Cardiac fibroblast (primary cell): Measurements from ENCODE around the gene TRAM2.

Experiments used
- DNase-seq, 2 donors: peaks; one replicate each; pipeline versions ENCODE4 v3.0.0 to v3.0.0-alpha.2; 2010; ENCODE audit warnings: low read depth in 2 of 2
- H3K4me3 ChIP-seq, 2 donors: replicated peaks in 1 of 2; 1 replicate in 1 of 2; 2 replicates in 1 of 2; pipeline ENCODE4 v1.5.1; 2011; ENCODE audit warnings: low read depth in 2 of 2, low read length in 2 of 2, mild to moderate bottlenecking in 2 of 2, moderate library complexity in 1 of 2
- TF ChIP-seq, protein P1 (sequence below): IDR thresholded peaks from one replicate; pipeline ENCODE4 v1.5.1; 2011; ENCODE audit warnings: low read depth, mild to moderate bottlenecking, low read length, inconsistent platforms

The TRAM2 gene

DNA sequence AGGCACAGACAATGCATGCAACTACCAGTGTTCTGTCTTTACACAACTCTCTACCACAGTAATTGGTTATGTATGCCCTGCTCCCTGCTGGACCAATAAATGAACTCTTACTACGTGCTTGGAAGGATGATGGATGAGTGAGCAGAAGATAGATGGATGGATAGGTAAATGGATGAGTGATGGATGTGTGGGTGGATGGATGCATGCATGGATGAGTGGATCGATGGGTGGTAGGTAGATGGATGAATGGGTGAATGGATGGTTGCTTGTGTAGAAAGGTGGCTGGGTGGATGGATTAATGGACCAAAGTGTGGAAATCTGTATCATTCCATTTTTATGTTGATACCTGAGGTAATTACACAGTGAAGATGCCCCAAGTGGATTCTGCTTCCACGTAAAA lies 10.1 kb upstream of the TRAM2 start:
- TF ChIP-seq, protein P1, sequence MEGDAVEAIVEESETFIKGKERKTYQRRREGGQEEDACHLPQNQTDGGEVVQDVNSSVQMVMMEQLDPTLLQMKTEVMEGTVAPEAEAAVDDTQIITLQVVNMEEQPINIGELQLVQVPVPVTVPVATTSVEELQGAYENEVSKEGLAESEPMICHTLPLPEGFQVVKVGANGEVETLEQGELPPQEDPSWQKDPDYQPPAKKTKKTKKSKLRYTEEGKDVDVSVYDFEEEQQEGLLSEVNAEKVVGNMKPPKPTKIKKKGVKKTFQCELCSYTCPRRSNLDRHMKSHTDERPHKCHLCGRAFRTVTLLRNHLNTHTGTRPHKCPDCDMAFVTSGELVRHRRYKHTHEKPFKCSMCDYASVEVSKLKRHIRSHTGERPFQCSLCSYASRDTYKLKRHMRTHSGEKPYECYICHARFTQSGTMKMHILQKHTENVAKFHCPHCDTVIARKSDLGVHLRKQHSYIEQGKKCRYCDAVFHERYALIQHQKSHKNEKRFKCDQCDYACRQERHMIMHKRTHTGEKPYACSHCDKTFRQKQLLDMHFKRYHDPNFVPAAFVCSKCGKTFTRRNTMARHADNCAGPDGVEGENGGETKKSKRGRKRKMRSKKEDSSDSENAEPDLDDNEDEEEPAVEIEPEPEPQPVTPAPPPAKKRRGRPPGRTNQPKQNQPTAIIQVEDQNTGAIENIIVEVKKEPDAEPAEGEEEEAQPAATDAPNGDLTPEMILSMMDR = no peak
- no peak for DNase-seq
- no peak overlapping the region for H3K4me3 ChIP-seq

DNA sequence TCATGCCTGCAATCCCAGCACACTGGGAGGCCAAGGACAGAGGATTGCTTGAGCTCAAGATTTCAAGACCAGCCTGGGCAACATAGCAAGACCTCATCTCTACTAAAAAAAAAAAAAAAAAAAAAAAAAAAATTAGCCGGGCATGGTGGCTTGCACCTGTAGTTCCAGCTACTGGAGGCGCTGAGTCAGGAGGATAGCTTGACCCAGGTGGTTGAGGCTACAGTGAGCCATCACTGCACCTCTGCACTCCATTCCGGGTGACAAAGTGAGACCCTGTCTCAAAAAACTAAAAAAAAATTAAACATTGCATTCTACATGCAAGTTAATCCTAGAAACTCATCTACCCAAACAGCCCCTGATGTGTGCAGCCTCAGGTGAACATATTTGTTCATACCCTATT lies 7.3 kb upstream of the TRAM2 start:
- DNase-seq = no peak
- H3K4me3 ChIP-seq = no peak overlapping the region
- TF ChIP-seq, protein P1 = no peak

DNA sequence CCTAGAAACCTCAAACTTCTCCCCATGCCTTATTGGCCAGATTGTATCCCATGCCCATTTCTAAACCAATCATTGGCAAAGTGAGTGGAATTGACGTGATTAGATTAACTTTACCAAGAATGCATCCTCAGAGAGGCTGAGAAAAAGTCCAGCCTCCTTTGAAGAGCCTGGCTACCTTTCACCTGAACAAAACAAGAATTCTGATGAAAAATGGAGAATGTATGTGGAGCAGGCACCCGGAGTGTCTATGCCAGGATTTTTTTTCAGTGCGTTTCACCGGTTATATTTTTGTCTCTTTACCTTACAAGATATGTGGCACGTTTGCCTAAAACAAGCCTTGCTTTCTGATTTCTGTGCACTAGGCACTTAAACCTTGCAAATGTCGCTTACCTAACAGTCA lies 6.1 kb upstream of the TRAM2 start:
- H3K4me3 ChIP-seq = no peak overlapping the region
- TF ChIP-seq, protein P1 = no peak
- no peak for DNase-seq

DNA sequence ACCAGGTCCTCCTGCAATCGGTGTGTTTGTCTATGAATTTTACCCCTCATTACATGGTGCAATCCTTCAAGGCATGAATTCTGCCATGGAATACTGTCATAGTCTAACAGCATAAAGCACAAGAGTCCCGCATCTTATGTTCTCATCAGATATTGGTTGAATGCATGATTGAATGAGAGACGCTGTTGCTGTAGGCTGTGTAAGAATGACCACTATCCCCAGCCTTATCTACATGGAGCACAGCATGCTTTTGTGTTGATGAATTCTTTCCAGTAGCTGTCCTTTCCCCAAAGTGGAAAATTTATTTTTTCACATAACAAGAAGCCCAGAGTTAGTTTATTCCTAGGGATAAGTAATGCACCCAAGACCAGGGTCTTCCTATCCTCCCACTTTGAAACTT lies 5.6 kb upstream of the TRAM2 start:
- TF ChIP-seq, protein P1 = no peak
- H3K4me3 ChIP-seq = no peak overlapping the region
- DNase-seq = no peak

DNA sequence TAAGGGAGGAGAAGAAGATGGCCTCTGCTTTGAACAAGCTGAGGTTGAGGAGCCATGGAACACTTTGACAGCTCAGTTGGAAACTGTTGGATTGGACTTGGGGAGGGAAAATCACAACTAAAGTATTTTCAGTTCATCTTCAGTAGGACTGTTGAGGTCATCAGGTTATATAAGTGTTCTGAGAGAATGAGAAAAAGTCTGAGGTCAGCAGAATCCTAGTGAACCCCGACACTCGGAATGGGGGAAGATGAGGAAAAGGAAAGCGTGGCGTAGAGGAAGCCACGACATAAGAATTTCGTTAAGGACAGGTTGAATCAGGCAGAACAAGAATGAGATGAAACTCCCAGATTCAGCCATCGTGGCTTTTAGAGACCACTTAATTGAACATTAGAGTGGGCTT lies 4.0 kb upstream of the TRAM2 start:
- TF ChIP-seq, protein P1 = no peak
- no peak overlapping the region for H3K4me3 ChIP-seq
- DNase-seq = no peak

DNA sequence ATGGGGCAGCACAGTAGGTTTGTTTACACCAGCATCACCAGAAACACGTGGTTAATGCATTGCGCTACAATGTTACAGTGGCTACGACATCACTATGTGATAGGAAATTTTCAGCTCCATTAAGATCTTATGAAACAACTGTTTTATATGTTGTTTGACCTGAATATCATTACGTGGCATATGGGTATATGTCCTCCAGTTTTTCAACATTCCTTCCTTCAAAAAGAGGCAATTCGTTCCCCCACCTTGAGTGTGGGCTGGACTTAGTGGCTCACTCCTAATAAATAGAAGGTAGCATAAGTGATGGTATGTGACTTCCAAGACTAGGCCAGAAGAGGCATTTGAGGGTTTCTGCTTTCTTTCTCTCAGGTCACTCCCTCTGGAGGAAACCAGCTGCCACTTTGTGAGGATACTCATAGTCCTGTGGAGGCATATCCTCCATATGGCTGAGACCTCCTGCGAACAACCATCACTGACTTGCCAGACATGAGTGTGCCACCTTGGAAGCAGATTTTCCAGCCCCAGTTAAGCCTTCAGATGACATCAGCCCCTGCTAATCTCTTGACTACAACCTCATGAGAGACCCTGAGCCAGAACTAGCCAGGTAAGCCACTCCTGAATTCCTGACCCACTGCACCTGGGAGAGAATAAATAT lies 2.3 kb upstream of the TRAM2 start:
- no peak for DNase-seq
- H3K4me3 ChIP-seq = no peak overlapping the region
- TF ChIP-seq, protein P1 = no peak
